Measurements from ENCODE around the gene TNS4.

Gene TNS4

GRCh38 chr17:40457369-40457768, 44.1 kb downstream of the TNS4 start:
- DNase-seq (ENCODE audit: low spot score), result no peak

- no peak for DNase-seq (ENCODE audit: low spot score)
These were observed 44.9 kb downstream of the TNS4 start for GRCh38 chr17:40456396-40456951.

- DNase-seq (ENCODE audit: low spot score), result no peak
These were observed 46.8 kb downstream of the TNS4 start for GRCh38 chr17:40454613-40454995.

- no peak for DNase-seq (ENCODE audit: low spot score)
These were observed 47.4 kb downstream of the TNS4 start for GRCh38 chr17:40453881-40454612.

- no peak for DNase-seq (ENCODE audit: low spot score)
These were observed 48.5 kb downstream of the TNS4 start for GRCh38 chr17:40452921-40453378.

GRCh38 chr17:40452216-40452787, 49.1 kb downstream of the TNS4 start:
- no peak for DNase-seq (ENCODE audit: low spot score)

GRCh38 chr17:40451420-40451819, 50.0 kb downstream of the TNS4 start:
- no peak for DNase-seq (ENCODE audit: low spot score)

GRCh38 chr17:40450175-40450574, 51.2 kb downstream of the TNS4 start:
- peak; percentile 43 for DNase-seq (ENCODE audit: low spot score)

GRCh38 chr17:40448639-40449261, 52.7 kb downstream of the TNS4 start:
- DNase-seq (ENCODE audit: low spot score), result no peak

GRCh38 chr17:40448213-40448638, 53.2 kb downstream of the TNS4 start:
- DNase-seq (ENCODE audit: low spot score), result no peak

GRCh38 chr17:40447806-40448205, 53.6 kb downstream of the TNS4 start:
- DNase-seq (ENCODE audit: low spot score), result no peak

- DNase-seq (ENCODE audit: low spot score), result no peak
These were observed 54.2 kb downstream of the TNS4 start for GRCh38 chr17:40447148-40447644.

GRCh38 chr17:40445751-40446468, 55.5 kb downstream of the TNS4 start:
- DNase-seq (ENCODE audit: low spot score), result no peak

- DNase-seq (ENCODE audit: low spot score), result no peak
These were observed 57.2 kb downstream of the TNS4 start for GRCh38 chr17:40443988-40444899.

GRCh38 chr17:40443196-40443987, 58.0 kb downstream of the TNS4 start, which contains the start of gene IGFBP4:
IGFBP4 (plus strand) TSS chr17:40443450; CDS start chr17:40443736, 286 bp downstream.
- DNase-seq (ENCODE audit: low spot score), result peak; percentile 67

- no peak for DNase-seq (ENCODE audit: low spot score)
These were observed 58.8 kb downstream of the TNS4 start for GRCh38 chr17:40442392-40443195.

GRCh38 chr17:40440166-40440565, 61.3 kb downstream of the TNS4 start:
- no peak for DNase-seq (ENCODE audit: low spot score)

GRCh38 chr17:40437095-40437732, 64.2 kb downstream of the TNS4 start:
- DNase-seq (ENCODE audit: low spot score), result no peak

- no peak for DNase-seq (ENCODE audit: low spot score)
These were observed 64.8 kb downstream of the TNS4 start for GRCh38 chr17:40436636-40437035.
